HCT116 (cell line): ENCODE measurements around the gene KRTAP5-9. TPM values are rescaled to one million over a fixed set of nuclear protein-coding genes. Genes with fewer than 3 reads are reported as not detected.
"Not testable (repeated sequence)": the region's sequence is repeated elsewhere in the genome, so short reads cannot be mapped to it uniquely, and the experiment has no call there.

Experiments
- ATAC-seq: fragments of 200-7000 bp; cut with Tn5 transposase; 2 replicates; pipeline ENCODE4 v1.9.1; 2020; ENCODE audit warnings: mild to moderate bottlenecking, moderate library complexity
- BruUV-seq: library from RNA; stranded (reverse); fragments of 400-500 nt; replicated peaks from 2 replicates; lab custom pipeline; 2021; lab: Mats Ljungman, UMichigan
- CTCF ChIA-PET: fragments of 300-600 bp; sonication (Branson Sonifier 250); formaldehyde crosslinking; loops from one replicate; lab custom pipeline; 2021; ENCODE audit warnings: antibody characterized with exemption; lab: Charles Lee
- POLR2A ChIA-PET: fragments of 300-600, 350-600 bp; sonication (Branson Sonifier 250); formaldehyde crosslinking; loops from one replicate; lab custom pipeline; 2021; ENCODE audit warnings: antibody characterized with exemption; lab: Charles Lee
- RAD21 ChIA-PET, 2 experiments: fragments of 300-600 bp; sonication (Branson Sonifier 250); formaldehyde crosslinking; loops; one replicate each; lab custom pipeline; 2023; ENCODE audit warnings: low total read pairs in 2 of 2; ENCODE audit not compliant: uncharacterized antibody in 2 of 2, unreplicated experiment in 2 of 2, low non-redundant PET in 1 of 2; lab: Charles Lee
- DNase-seq: peaks from one replicate; pipeline ENCODE4 v3.0.0-alpha.2; 2010; ENCODE audit warnings: low read depth, low spot score
- H2AFZ ChIP-seq: fragments of 200-600 bp; shearing (Covaris generic), sonication (generic); 2 replicates; pipeline ENCODE4 v1.6.1; 2017; ENCODE audit warnings: low read depth, mixed run types, mixed read lengths, antibody characterized with exemption, low read length; ENCODE audit not compliant: poor library complexity, severe bottlenecking
- H3K27ac ChIP-seq: 2 replicates; pipeline ENCODE4 v1.5.1; 2012; ENCODE audit warnings: low read depth, low read length
- H3K27me3 ChIP-seq: fragments of 200-600 bp; sonication (generic); 2 replicates; pipeline ENCODE4 v1.6.1; 2016; ENCODE audit warnings: mixed run types, low read length, mixed read lengths; ENCODE audit not compliant: insufficient read depth
- H3K36me3 ChIP-seq, 2 experiments: fragments of 200-500 bp in 1 of 2; fragments of 200-600 bp in 1 of 2; sonication (Bioruptor generic) in 1 of 2; sonication (generic) in 1 of 2; 2 replicates each; pipeline versions ENCODE4 v1.5.1 to v1.6.1; 2014 to 2016; ENCODE audit warnings: low read length in 2 of 2, inconsistent platforms in 1 of 2, mixed read lengths in 1 of 2, mixed run types in 1 of 2; ENCODE audit not compliant: insufficient read depth in 2 of 2, control insufficient read depth in 1 of 2
- H3K4me1 ChIP-seq, 2 experiments: fragments of 200-600 bp in 1 of 2; sonication (generic) in 1 of 2; 2 replicates each; pipeline versions ENCODE4 v1.5.1 to v1.6.1; 2012 to 2017; ENCODE audit warnings: low read length in 2 of 2, inconsistent platforms in 1 of 2, mild to moderate bottlenecking in 1 of 2, mixed read lengths in 1 of 2, mixed run types in 1 of 2, moderate library complexity in 1 of 2; ENCODE audit not compliant: insufficient read depth in 2 of 2, control insufficient read depth in 1 of 2
- H3K4me2 ChIP-seq: fragments of 200-600 bp; sonication (generic); 2 replicates; pipeline ENCODE4 v1.6.1; 2017; ENCODE audit warnings: mixed run types, low read length, mixed read lengths
- H3K4me3 ChIP-seq, 2 experiments: fragments of 200-600 bp in 1 of 2; sonication (generic) in 1 of 2; replicated peaks in 1 of 2; 2 replicates each; pipeline ENCODE4 v1.5.1; 2011 to 2016; ENCODE audit warnings: low read length in 2 of 2, control low read depth in 1 of 2, low read depth in 1 of 2, mild to moderate bottlenecking in 1 of 2, mixed read lengths in 1 of 2, mixed run types in 1 of 2
- H3K79me2 ChIP-seq: fragments of 200-600 bp; sonication (generic); 2 replicates; pipeline ENCODE4 v1.6.1; 2017; ENCODE audit warnings: mild to moderate bottlenecking, mixed run types, low read length, moderate library complexity, mixed read lengths; ENCODE audit not compliant: insufficient read depth
- H3K9ac ChIP-seq: fragments of 200-600 bp; sonication (generic); 2 replicates; pipeline ENCODE4 v1.6.1; 2016; ENCODE audit warnings: low read length, mixed read lengths
- H3K9me2 ChIP-seq: fragments of 200-600 bp; sonication (generic), shearing (Covaris generic); 2 replicates; pipeline ENCODE4 v1.6.1; 2017; ENCODE audit warnings: mixed run types, mild to moderate bottlenecking, moderate library complexity; ENCODE audit not compliant: insufficient read depth
- H3K9me3 ChIP-seq, 2 experiments: fragments of 200-500 bp in 1 of 2; fragments of 200-600 bp in 1 of 2; sonication (Bioruptor generic) in 1 of 2; sonication (generic) in 1 of 2; 2 replicates each; pipeline ENCODE4 v1.6.1; 2014 to 2017; ENCODE audit warnings: low read length in 2 of 2, mixed read lengths in 2 of 2, inconsistent platforms in 1 of 2, low read depth in 1 of 2, mild to moderate bottlenecking in 1 of 2, mixed run types in 1 of 2, moderate library complexity in 1 of 2; ENCODE audit not compliant: control insufficient read depth in 1 of 2, insufficient read depth in 1 of 2
- H4K20me1 ChIP-seq: fragments of 200-600 bp; sonication (generic), shearing (Covaris generic); 2 replicates; pipeline ENCODE4 v1.6.1; 2017; ENCODE audit warnings: mixed run types, mild to moderate bottlenecking, moderate library complexity; ENCODE audit not compliant: insufficient read depth
- ZFX ChIP-seq: fragments of 450-650 bp; IDR thresholded peaks from 2 replicates; pipeline ENCODE4 v1.6.1; 2017
- intact Hi-C: fragments of 100-400 bp; cut with micrococcal nuclease; formaldehyde crosslinking; loops from 2 replicates; pipeline ENCODE4 v1.10.0; 2022
- total RNA-seq: library from RNA; stranded (reverse); gene quantifications from one replicate; pipeline ENCODE4 v1.2.1, GENCODE V29; 2021; ENCODE audit not compliant: unreplicated experiment

The KRTAP5-9 gene
- total RNA-seq, 1 experiment from 2014 or later, result 0.27 TPM

DNA sequence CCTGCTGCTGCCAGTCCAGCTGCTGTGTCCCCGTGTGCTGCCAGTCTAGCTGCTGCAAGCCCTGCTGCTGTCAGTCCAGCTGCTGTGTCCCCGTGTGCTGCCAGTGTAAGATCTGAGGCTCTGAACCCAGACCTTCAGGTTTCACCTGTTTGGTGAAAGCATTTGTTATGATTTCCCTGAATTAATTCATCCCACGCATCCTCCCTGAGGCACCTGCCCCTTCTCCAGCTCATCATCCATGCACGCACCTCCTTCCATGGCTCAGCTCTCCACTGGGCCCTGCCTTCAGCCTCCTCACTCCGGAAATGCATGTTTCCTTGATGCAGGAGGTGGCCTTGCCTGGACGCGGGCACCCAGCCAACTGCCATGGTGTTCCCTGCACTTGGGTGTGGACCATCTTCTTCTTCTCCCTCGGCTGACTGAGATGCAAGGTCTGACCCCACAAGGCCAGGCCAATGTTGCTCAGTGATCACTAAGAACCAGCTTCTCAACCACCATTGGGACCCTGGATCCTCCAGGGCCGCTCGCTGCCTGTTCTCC lies 17.9 kb downstream of the KRTAP5-9 start:
- DNase-seq (no peak), ATAC-seq (no peak)
- POLR2A ChIA-PET, result no interaction called here
- Histone ChIP-seq H2AFZ (no peak overlapping the region), H3K27me3 (peaks cover 16% of the 10 kb centered on the region; the same call in 1 of the 2 replicates), H3K36me3 (no peaks in the 10 kb centered on the region), H3K4me2 (no peak overlapping the region), H3K9me2 (no peaks in the 10 kb centered on the region), H4K20me1 (no peaks in the 10 kb centered on the region), H3K4me3 (no peak overlapping the region), H3K4me1 (peaks cover 0 to 16% of the 10 kb centered on the region in 2 experiments; a peak in 2 of 4 replicates), H3K27ac (no peak overlapping the region), H3K9me3 (no peaks in the 10 kb centered on the region), H3K9ac (no peak overlapping the region), H3K79me2 (no peaks in the 10 kb centered on the region)
- intact Hi-C loops, result no loop called here
- CTCF ChIA-PET, result no interaction called here
- no peak for TF ChIP-seq ZFX
- BruUV-seq, result no TSS peak
- RAD21 ChIA-PET, result no interaction called here

DNA sequence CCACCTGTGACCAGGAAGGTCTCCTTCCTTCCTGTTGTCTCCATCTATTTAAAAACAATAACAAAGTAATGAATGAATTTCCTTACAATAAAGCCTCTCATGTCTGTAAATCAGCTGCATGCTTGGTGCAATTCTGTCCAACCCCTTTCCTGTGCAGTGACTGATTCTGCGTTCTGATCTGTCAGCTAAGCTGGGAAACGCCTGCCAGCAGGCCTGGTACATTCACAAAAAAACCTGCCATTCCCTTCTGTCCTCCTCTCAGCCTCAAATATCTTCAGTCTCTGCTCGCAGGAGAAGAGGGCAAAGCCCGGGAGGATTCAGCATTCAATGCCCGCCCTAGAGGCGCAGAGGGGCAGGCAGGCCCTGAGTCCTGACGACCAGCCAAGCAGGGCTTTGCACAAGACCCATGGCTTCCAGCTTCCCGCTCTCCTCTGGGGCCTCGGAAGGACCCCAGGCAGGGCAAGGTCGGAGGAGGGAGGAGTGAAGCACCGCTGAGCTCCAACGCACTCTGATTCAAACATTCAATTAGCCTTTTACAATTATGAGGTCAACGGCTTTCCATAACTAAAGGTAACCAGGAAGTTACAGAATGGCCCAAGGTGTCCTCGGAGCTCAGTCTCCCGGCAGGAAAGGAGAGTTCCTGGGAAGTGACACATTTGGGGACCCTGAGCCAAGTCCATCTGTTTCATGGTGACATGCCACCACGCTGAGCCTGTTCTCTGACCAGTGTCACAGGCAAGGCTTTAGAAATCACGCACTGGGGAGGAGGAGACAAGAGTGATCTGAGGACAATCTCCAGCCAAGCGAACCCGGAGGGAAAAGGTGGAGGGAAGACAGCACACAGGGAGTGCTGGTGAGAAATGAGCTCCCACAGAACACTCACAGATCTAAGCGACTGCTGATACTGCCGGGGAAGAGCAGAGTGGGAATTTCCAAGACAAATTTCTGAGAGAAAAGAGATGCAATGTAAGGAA lies 18.7 kb downstream of the KRTAP5-9 start:
- DNase-seq, ATAC-seq, H3K9me2 ChIP-seq, H2AFZ ChIP-seq, BruUV-seq, H3K9me3 ChIP-seq, H4K20me1 ChIP-seq, H3K4me3 ChIP-seq, H3K4me2 ChIP-seq, intact Hi-C loops, RAD21 ChIA-PET, H3K27ac ChIP-seq, H3K9ac ChIP-seq, H3K79me2 ChIP-seq, H3K36me3 ChIP-seq, POLR2A ChIA-PET: not testable (repeated sequence)
- CTCF ChIA-PET, result interaction anchor here (1.5 kb wide), 1 partner anchor 13 kb away, joined by 4 read pairs; no protein-coding TSS in a partner anchor
- H3K4me1 ChIP-seq, result peaks cover 0 to 12% of the 10 kb centered on the region in 2 experiments; a peak in 2 of 4 replicates
- peaks cover 16% of the 10 kb centered on the region; the same call in 1 of the 2 replicates for H3K27me3 ChIP-seq

DNA sequence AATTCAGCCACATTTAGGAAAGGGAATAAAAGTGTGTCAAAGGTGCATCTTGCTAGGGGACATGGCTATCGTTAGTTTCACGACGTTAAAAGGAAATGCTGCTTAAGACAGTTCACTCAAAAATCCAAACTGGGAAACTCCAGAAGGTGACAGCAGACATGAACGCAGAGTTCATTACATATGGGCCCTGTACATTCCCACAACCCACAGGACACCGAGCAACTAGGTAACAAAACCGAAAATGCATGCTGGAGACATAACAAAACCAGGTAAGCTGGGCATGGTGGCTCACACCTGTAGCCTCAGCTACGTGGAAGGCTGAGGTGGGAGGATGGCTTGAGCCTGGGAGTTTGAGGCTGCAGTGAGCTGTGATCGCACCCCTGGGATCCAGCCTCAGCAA lies 19.4 kb downstream of the KRTAP5-9 start:
- POLR2A ChIA-PET, H4K20me1 ChIP-seq, H3K9me3 ChIP-seq, intact Hi-C loops, BruUV-seq, DNase-seq, H3K27ac ChIP-seq, H3K79me2 ChIP-seq, H3K9me2 ChIP-seq, H3K4me1 ChIP-seq, H3K4me2 ChIP-seq, H3K36me3 ChIP-seq, H2AFZ ChIP-seq, H3K4me3 ChIP-seq, H3K9ac ChIP-seq, RAD21 ChIA-PET, ATAC-seq: not testable (repeated sequence)
- CTCF ChIA-PET, result interaction anchor here (1.5 kb wide), 1 partner anchor 12 kb away, joined by 4 read pairs; no protein-coding TSS in a partner anchor
- peaks cover 16% of the 10 kb centered on the region; the same call in 1 of the 2 replicates for H3K27me3 ChIP-seq
